Measurements from ENCODE around the gene BICRAL.

DNA sequence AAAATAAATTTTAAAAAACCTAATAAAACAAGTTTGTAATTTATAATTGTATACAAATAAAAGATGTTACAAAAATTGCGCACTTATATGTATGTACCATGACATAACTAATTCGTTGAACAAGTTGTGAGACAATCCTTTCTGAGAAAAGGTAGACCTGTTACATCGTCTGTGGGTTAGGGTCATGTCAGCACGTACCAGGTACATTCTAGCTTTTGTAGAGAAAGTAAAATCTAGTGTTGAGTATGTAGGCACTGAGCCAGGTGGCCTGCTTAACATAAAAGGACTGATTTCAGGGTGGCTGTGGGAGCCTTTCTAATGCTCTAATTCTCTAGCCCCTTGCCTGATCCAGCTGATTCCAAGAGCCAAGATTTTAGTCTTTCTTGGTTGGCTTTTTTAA, 108.0 kb downstream of the BICRAL start:
- TF ChIP-seq EZH2 (IDR thresholded peaks at IDR 0.05), result no peak
- no peak for TF ChIP-seq POLR2AphosphoS5 (IDR thresholded peaks at IDR 0.05; ENCODE audit: borderline replicate concordance, low read depth, low read length)
- TF ChIP-seq FOXP2 (optimal IDR thresholded peaks at IDR 0.05; ENCODE audit: control extremely low read depth, extremely low read length, insufficient read depth), result no peak

Data from SK-N-MC (cell line).